Ectodermal cell (in vitro differentiated cells): ENCODE measurements around the gene ANKRD22.

Source experiments
- H3K27ac ChIP-seq: 2 replicates; pipeline ENCODE4 v1.7.0; 2013; ENCODE audit warnings: mild to moderate bottlenecking, low read depth, low read length; ENCODE audit not compliant: insufficient read depth, poor library complexity, severe bottlenecking
- H3K27me3 ChIP-seq: 2 replicates; pipeline ENCODE4 v1.7.0; 2013; ENCODE audit warnings: mild to moderate bottlenecking, low read length; ENCODE audit not compliant: insufficient read depth, control insufficient read depth, poor library complexity, severe bottlenecking
- H3K36me3 ChIP-seq: one replicate; pipeline ENCODE4 v1.7.0; 2013; ENCODE audit warnings: low read length; ENCODE audit not compliant: control insufficient read depth, insufficient read depth
- H3K4me1 ChIP-seq: one replicate; pipeline ENCODE4 v1.7.0; 2013; ENCODE audit warnings: low read length; ENCODE audit not compliant: control insufficient read depth, insufficient read depth
- H3K4me3 ChIP-seq: 2 replicates; pipeline ENCODE4 v1.7.0; 2013; ENCODE audit warnings: low read depth, low read length, control low read depth; ENCODE audit not compliant: insufficient read depth
- H3K9me3 ChIP-seq: 2 replicates; pipeline ENCODE4 v1.7.0; 2013; ENCODE audit warnings: mild to moderate bottlenecking, low read length, moderate library complexity; ENCODE audit not compliant: control insufficient read depth
- WGBS, 2 experiments: methylation state at CpG; one replicate each; pipeline ENCODE4 v1.1.7; 2013; ENCODE audit warnings: missing lambda C conversion rate in 2 of 2; 5-methylcytosine and 5-hydroxymethylcytosine counted together

ANKRD22 gene

GRCh38 chr10:88802523-88803285 is 48.9 kb downstream of the ANKRD22 start, which contains the start of gene LIPM:
LIPM (plus strand) TSS chr10:88802730; CDS start chr10:88802897, 167 bp downstream.
- H3K4me3 ChIP-seq: no peak within 1 kb of the TSS
- peaks cover 4% of the 10 kb centered on the region for H3K4me1 ChIP-seq
- H3K36me3 ChIP-seq: no peaks in the 10 kb centered on the region
- H3K27ac ChIP-seq: no peak within 1 kb of the TSS
- 90 to 95% methylated on average over 1 of the region's 2 CpGs for WGBS, 2 experiments
- no peaks in the 10 kb centered on the region for H3K27me3 ChIP-seq
- no peaks in the 10 kb centered on the region for H3K9me3 ChIP-seq

- Histone ChIP-seq H3K9me3 (no peaks in the 10 kb centered on the region), H3K27me3 (no peaks in the 10 kb centered on the region), H3K4me3 (no peak overlapping the region), H3K27ac (no peak overlapping the region), H3K4me1 (peaks cover 4% of the 10 kb centered on the region), H3K36me3 (no peaks in the 10 kb centered on the region)
- WGBS, 2 experiments: 100% methylated on average over 2 of the region's 2 CpGs; no CpG with 5 or more reads in 1 of the 2 experiments
Observed at GRCh38 chr10:88800152-88801125, 51.2 kb downstream of the ANKRD22 start.

GRCh38 chr10:88794731-88795130 is 56.9 kb downstream of the ANKRD22 start:
- Histone ChIP-seq H3K27me3 (no peaks in the 10 kb centered on the region), H3K4me3 (no peak overlapping the region), H3K4me1 (no peaks in the 10 kb centered on the region), H3K27ac (no peak overlapping the region), H3K9me3 (no peaks in the 10 kb centered on the region), H3K36me3 (no peaks in the 10 kb centered on the region)
- WGBS, 2 experiments: 88% methylated on average over 1 of the region's 1 CpG; no CpG with 5 or more reads in 1 of the 2 experiments

- H3K36me3 ChIP-seq: no peaks in the 10 kb centered on the region
- H3K4me1 ChIP-seq: no peaks in the 10 kb centered on the region
- no peaks in the 10 kb centered on the region for H3K27me3 ChIP-seq
- H3K9me3 ChIP-seq: no peaks in the 10 kb centered on the region
- 88 to 96% methylated on average over 2 of the region's 2 CpGs for WGBS, 2 experiments
- H3K27ac ChIP-seq: no peak overlapping the region
- H3K4me3 ChIP-seq: no peak overlapping the region
Observed at GRCh38 chr10:88793712-88794299, 57.8 kb downstream of the ANKRD22 start.

GRCh38 chr10:88792661-88793060 is 59.0 kb downstream of the ANKRD22 start:
- Histone ChIP-seq H3K4me1 (no peaks in the 10 kb centered on the region), H3K9me3 (no peaks in the 10 kb centered on the region), H3K27ac (no peak overlapping the region), H3K36me3 (no peaks in the 10 kb centered on the region), H3K4me3 (no peak overlapping the region), H3K27me3 (no peaks in the 10 kb centered on the region)
- WGBS, 2 experiments: 89 to 92% methylated on average over 4 of the region's 4 CpGs

GRCh38 chr10:88791924-88792323 is 59.7 kb downstream of the ANKRD22 start:
- no peaks in the 10 kb centered on the region for H3K27me3 ChIP-seq
- no peaks in the 10 kb centered on the region for H3K9me3 ChIP-seq
- H3K36me3 ChIP-seq: no peaks in the 10 kb centered on the region
- no peaks in the 10 kb centered on the region for H3K4me1 ChIP-seq
- WGBS, 2 experiments: 42 to 50% methylated on average over 2 of the region's 2 CpGs
- H3K4me3 ChIP-seq: no peak overlapping the region
- H3K27ac ChIP-seq: no peak overlapping the region

- no peaks in the 10 kb centered on the region for H3K27me3 ChIP-seq
- H3K36me3 ChIP-seq: no peaks in the 10 kb centered on the region
- no peaks in the 10 kb centered on the region for H3K4me1 ChIP-seq
- no peaks in the 10 kb centered on the region for H3K9me3 ChIP-seq
- no peak overlapping the region for H3K27ac ChIP-seq
- H3K4me3 ChIP-seq: no peak overlapping the region
Observed at GRCh38 chr10:88788924-88789323, 62.7 kb downstream of the ANKRD22 start.

- Histone ChIP-seq H3K36me3 (no peaks in the 10 kb centered on the region), H3K27me3 (no peaks in the 10 kb centered on the region), H3K4me3 (no peak overlapping the region), H3K27ac (no peak overlapping the region), H3K4me1 (no peaks in the 10 kb centered on the region), H3K9me3 (no peaks in the 10 kb centered on the region)
- WGBS, 2 experiments: 94% methylated on average over 5 of the region's 5 CpGs
Observed at GRCh38 chr10:88787463-88787862, 64.2 kb downstream of the ANKRD22 start.

GRCh38 chr10:88786032-88786770 is 65.4 kb downstream of the ANKRD22 start:
- Histone ChIP-seq H3K4me3 (no peak overlapping the region), H3K36me3 (no peaks in the 10 kb centered on the region), H3K4me1 (no peaks in the 10 kb centered on the region), H3K27ac (no peak overlapping the region), H3K9me3 (no peaks in the 10 kb centered on the region), H3K27me3 (no peaks in the 10 kb centered on the region)
- 94 to 96% methylated on average over 10 of the region's 10 CpGs for WGBS, 2 experiments
